ENCODE data around the gene SMAD6.

The SMAD6 gene

DNA sequence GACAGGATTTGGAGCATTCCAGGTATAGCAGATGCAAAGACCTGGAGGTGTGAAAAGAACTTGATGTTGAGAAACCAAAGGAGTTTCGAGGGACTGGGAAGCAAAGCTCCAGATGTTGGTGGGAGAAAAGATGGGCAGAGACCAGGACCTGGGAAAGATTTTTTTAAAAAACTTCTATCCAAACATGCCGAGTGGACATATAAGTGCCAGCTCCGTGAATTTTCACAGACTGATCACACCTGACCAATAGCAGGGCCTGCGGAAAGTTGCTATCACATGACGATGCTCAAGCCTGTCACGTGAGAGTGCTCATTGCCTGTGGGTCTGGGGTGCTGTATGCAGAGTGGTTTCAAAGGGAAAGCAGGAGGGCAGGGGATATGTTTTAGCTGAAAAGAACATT, 19.9 kb downstream of the SMAD6 start:
- no peak for DNase-seq

DNA sequence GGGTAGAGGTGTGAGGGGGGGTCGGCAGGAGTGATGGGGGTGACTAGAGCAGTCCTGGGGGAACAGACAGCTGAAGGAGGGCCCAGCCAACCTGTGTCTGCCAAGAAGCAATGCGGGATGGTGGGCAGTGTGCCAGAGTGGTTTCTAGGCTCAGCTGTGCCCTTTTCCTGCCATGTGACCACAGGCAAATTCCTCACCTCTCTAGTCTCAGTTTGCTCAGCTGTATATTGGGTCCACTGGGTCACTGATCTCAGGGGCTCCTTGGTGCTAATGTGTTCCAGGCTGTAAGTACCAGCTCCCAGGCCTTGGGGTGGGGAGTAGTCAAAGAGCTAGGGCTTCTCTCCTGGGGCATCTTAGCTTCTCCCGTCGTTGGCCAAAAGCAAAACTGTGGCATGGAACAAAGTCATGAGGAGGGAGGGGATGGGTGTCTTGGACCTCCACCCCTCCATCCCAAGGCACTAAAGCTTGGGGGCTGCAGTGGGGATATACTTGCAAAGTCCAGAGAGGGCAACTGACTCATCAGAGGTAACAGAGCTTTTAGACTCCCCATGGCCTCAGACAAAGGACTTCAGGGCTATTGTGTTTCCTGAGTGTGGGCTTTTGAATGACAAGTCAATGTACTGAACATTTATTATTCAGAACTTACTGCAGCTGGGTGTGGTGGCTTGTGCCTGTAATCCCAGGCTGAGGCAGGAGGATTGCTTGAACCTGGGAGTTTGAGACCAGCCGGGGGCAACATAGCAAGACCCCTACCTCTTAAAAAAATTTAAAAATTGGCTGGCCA, 20.9 kb downstream of the SMAD6 start:
- DNase-seq = no peak

DNA sequence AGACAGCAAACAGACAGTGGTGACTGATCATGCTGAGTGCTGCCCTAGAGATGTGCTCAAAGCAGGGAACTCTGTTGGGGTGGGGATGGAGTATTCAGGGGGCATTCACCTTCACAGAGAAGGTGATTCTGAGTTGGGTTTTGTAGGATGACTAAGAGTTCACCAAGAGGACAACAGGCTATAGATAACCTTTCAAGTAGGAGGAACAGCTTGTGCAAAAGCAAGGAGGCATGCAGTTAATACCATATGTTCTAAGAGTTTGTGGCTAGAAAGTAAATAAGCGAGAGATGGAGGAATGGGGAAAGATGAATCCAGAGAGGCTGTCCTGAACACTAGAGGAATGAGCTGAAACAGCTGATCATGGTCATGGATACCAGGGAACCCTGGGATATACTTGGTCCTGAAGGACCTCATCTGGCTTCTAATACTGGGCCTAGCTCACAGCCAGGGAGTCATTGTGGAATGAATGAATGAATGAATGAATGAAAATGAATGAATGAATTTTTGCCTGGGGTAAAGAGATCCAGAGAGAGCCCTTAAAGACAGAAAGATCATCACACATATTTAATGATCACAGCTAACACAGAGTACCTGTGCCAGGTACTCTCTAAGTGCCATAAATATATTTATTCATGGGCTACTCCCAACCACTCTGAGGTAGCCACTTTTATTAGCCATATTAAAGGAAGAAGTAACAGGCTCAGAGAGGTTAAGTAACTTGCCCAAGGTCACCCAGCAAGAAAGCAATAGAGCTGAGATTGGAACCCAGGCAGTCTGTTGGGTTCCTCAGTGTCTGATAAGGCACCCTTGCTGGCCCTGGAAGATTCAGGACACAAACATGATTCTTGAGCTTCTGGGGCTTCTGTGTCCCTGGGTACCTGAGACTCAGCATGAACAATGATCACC, 22.0 kb downstream of the SMAD6 start:
- no peak for DNase-seq

DNA sequence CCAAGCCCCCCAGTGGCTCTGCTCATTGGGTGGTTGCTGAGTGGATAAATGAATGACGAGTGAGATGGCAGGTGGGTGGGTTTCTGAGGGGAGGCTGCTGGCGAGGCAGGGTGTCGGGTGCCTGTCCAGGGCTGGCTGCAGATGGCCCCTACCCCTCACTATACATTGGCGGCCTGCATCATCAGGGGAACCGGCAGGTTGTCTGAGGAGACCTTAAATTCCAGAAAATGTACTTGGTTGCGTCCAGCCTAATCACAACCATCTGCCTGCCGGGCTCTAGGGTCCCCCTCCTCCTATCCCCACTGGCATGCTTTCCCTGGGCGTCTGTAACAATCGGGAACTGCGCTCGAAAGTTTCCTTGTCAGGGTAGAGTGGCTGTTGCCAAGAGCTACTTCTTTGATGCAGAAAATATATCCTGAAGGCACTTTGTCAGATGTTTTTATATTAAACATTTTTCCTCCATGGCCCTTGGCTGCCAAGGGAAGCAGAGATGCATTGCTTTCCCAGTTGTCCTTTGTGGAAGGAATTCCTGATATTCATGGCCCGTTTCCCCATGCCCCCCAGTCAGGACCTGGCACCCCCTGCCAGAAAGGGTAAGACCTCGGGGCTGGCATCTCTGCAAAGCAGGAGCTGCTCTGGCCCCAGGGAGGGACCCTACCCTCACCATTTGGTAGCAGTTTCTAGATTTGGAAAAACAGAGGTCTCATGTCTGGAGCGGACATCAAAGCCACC, 22.9 kb downstream of the SMAD6 start:
- DNase-seq = no peak

DNA sequence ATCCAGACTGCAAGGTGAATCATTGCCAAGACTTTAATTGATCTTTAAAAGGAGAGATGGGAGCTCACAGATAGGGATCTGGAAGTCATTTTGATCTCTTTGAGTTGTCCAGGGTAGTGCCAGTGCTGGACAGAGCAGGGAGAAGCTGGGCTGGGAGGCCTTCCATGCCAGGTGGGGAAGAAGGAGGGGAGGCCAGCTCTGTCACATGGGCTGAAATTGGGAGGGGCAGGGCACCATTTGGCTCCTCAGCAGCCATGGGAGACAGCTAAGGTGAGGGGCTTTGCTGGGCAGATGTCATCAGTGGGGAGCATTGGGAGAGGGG, 23.4 kb downstream of the SMAD6 start:
- DNase-seq = no peak

DNA sequence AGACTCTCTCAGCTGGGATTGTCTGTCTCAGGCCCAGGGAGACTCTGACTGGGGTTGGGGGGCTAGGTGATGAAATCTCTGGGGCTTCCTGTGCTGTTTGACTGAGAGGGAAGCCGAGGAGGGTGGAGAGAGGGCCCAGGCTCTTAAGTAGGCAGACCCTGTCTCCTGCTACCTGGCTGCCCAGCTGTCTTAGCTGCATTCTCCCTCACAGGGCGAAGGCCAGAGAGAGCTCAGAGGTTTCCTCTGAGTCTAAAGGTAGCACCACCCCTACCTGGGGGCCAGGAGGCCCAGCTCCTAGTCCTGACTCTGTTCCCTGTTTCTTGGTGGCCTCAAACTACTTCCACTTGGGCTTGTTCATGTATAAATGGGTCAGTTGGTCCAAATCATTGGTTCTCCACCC, 24.4 kb downstream of the SMAD6 start:
- DNase-seq = no peak

DNA sequence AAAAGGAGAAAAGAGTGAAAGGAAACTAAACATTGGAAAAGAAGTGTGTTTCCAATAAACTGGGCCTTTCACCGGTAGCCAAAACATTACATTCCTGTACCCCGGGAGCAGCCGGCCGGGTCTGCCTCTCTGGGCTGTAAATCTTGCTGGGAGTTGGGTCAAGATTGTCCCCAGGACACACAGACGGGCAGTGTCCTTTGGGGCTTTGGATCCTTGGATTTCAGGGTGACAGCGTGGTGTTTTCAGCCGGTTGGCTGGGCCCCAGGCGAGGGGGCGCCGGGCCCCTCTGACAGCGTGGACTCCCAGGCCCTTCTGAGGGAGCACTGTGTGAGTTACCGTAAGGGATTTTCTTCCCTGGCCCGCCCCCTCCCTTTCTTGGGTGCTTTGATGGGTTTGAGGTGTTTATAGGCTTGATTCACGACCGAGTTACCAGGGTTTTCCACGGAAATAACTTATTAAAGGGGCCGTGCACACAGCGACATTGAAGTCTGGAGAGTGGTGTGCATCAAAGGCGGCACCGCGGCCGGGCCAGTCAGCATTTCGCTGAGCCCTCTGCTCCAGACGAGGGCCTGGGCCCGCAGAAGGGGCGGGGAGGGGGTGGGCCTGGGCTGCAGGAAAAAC, 27.4 kb downstream of the SMAD6 start:
- no peak for DNase-seq

DNA sequence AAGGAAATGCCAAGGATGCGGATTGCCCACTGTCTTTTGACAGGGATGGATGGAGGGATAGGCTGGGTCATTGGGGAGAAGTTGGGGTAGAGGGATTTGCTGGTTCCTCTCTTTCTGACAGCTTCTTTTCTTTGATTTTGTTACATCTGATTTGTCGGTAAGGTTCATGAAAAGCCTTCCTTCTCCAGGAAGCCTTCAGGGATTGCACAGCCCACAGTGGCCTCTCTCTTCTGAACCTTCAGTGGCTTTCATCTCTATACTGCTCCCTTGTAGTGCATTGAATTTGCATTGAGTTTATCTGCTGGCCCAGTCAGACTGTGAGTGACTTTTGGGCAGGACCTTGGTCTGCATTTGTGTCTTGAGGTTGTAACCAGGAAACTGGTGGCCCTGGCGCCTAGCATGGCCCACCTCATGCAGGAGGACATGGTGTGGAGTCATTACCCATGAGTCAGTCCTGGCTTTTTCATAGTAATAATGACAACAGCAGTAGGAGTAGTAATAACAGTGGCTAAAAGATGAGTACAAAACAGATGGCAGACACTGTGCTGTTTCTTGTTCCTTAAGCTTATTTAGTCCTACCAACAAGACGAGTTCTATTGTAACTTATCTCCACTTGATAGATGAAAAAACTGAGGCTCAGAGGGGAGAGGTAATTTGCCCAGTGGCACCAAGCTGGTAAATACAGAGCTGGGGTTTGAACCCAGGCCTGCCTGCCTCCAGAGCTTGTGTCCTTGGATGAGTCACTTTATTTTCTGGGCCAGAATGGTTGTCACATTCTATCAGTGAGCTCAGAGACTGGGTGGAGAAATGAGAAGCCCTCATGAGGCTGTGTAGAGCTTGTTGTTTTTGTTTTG, 28.4 kb downstream of the SMAD6 start:
- no peak for DNase-seq

DNA sequence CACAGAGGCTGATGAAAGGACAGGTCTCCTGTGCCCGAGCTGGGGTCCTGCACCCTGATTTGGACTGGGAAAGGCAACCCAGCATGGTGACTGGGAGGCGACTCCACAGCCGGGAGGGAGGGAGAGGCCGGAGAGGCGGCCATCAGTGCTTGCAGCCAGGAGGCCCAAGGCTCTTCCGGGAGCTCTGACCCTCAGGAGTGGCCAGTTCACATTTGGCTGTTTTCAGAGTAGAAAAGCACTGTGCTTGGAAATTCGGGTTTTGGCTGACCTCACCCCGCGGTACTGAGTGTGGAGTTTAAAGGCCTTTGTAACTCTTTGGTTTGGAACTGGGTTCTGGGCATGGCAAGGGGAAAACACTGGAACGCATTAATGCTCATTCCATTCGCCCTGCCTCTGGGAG, 31.9 kb downstream of the SMAD6 start:
- DNase-seq = no peak

DNA sequence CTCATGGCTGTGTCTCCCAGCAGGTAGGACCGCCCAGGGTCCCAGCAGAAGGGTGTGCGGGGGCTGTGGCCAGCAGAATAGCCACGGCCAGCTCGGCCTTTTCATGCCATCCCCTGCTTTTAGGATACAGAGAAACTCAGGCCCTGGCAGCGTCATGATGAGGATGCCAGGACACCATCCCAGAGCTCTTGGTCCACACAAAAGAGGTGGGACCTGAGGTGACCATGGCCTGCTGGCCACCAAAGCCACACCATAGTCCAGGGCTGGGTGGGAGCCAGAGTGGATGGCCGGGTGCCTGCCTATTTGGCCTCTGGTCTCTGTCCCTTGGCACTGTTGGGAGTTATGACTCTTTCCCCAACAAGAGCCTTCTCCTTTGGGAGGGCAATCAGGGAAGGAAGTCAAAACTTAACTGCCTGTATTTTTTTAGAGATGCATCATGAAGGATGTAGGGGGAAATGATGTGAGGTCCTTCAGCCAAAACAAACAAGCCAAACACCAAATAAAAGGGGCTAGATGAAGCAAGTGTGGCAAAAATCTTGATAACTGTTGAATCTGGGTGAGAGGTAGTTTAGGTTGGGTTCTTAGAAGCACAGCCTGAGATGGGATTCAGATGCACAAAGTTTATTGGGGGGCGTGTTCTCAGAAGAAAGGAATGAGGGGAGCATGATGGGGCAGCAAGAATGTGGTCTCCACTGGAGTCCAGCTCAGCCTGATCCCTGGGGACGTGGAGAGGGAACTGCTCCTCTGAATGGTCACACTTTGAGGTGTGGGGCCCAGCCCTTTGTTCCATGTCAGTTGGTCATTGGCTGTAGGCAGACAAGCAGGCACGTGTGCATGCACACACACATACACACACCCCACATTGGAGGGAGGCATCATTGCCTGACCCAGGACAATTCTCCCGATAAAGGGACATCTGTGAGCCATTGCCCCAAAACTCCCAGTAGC, 33.2 kb downstream of the SMAD6 start:
- no peak for DNase-seq

DNA sequence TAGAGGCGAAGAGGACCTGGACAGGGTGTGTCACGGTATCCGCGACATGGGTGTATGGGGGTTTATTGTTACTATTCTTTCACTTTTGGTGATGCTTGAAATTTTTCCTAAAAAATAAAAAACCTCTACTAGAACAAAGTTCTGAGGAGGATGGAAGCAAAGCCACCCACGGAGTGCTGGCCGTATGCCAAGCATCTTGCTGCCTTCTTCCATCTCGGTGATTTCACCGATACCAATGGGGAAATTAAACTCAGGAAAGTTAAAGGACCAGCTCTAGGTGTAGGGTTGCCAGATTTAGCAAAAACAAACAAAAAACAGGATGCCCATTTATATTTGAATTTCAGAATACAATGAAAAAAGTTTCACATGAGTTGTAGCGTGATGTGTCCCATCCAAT, 33.9 kb downstream of the SMAD6 start:
- no peak for DNase-seq

DNA sequence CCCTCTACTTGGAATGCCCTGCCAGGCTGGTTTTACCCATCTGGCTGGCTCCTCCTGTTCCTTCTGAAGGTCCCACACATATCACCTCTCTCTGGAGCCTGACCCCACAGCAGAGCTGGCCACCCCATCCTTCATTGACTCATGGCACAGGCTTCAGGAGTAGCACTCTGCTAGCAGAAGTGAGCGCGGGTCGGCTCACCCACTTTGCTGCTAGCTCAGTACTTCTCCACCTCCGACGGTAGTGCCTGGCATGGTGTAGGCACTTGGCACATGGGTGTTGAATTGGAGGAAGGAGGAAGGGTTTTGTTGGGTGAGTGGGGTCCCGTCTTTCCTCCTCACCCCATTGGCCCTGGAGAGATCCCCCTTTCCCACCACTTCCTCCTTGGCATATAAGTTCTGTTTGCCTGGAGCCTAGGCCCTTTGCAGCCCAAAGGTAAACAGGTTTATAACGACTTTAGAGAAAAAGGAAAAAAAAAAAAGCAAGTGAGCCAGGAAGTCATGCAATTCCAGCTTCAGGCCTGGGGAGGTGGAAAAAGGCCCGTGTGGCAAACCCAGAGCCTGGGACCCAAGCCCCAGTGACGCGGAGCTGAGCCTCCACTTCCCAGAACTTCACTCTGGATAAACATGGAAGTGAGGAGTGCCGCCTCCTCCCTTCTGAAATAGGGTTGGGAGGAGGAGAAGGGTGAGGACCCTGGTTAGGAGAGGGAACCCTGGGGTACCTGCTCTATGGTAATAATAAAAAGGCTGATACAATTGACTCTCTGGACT, 35.4 kb downstream of the SMAD6 start:
- DNase-seq = no peak

DNA sequence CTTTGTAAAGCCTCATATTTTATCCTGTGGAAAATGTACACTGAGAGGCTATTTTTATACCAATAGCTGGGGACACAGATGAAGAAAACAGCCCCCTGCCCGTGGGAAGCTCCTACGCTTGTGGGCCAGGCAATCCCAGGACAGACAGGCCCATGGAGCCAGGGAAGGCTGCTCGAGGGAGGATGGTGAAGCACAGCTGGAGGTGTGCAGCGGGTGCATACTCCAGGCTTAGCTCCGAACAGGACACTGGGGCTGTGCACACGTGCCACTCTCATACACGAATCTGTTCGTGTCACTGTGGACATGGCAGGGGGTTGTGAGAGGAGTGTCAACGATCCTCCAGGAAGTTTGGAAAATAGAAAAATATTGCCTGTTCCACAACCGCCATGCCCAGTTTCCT, 36.1 kb downstream of the SMAD6 start:
- DNase-seq = no peak

DNA sequence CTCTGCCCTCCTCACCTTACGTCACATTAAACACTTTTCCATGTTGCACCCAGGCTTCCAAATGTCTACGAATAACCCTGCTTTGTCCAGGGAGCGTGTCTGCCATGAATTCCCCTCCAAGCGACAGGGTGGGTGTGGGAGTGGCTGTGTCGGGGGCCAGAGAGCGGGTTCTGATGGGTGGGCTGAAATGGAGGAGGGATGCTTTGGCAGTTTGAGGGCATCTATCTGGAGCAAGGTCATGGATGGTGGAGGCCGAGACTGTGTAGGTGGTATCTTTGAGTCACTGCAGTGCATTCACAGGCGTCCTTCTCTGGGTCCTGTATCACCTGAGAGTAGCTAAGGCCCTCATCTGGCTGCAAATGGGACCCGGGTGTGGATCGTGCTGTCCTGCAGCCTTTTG, 36.6 kb downstream of the SMAD6 start:
- no peak for DNase-seq

DNA sequence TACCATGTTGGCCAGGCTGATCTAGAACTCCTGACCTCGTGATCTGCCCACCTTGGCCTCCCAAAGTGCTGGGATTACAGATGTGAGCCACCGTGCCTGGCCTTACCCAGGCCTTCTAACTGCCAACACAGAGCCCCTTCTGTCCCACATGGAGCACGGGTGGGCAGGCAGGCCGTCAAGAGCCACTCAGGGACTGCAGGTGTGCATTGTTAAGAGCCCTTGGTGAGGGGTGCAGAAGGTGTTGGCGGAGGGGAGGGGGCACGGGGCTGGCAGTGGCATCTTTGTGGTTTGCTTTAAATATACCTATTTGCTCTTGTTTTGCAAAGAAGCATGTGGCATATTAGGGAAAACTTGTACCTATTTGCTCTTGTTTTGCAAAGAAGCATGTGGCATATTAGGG, 37.3 kb downstream of the SMAD6 start:
- no peak for DNase-seq

DNA sequence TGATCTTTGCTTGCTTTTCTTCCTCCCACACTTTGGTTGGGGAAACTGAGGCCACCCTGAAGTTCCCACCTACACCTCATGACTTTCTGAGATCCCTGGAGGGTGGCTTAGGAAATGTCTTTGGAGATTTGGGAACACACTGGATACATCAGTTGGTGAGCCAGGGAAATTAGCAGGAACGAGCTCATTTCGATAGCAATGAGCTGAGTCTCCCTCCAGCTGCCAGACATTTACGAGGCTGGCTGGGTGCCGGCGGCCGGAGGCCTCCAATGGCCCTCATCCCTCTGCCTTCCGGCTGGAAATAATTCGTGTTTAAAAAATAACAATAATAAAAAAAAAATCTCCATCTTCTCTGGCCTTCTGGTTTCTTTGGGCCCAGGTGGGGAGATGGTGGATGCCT, 38.8 kb downstream of the SMAD6 start:
- DNase-seq = no peak

DNA sequence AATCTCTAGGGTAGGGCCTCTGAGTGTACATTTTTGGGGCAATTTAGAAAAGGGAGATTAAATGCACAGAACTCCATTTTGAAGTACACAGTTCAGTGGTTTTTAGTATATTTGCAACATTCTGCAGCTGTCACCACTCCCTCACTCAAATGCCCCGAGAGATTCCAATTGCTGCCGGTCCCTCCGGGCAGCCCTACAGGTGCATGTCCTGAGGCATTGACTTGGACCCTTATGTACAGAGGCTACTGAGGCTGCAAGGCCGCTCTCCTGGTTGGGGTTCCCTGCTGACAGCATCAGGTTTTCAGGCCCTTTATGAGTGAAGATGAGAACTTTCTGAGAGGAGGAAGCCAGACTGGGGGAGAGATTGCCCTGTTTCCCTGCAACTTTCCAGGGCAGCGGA, 39.6 kb downstream of the SMAD6 start:
- DNase-seq = no peak

DNA sequence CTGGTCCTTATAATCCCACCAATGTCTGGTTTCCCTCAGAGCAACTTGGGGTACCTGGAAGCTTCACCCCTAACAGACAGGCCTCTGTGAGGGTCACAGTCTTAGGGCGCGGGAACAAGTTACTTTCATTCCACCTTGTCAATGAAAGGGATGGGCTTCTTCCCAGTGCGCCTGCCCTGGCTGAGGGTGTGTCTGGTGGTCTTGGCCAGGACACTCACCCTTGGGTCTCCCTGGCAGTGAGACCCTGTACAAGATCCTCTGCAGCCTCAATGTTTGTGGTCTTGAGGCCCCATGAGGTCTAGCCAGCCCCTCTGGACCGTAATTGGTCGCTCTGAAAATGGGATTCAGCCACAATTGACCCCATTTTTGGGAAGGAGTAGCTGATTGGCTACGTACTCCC, 40.2 kb downstream of the SMAD6 start:
- DNase-seq = no peak

DNA sequence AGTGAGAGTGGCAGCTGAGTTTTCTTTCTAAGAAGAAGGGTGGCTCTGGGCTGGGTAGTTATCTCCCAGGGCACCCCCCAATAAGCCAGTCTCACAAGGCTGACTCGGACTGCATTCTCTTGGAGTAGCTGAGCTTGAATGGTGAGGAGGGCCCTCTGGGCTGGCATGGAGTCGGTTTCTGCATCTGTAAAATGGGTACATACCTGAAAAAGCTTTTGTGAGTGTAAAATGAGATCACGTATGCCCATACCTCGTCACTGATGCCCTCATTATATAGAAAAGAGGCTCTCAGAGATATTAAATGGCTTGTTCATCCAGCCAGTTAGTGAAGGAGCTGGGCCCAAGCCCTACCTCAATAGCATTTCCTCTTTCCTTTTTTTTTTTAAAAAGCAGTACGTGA, 41.2 kb downstream of the SMAD6 start:
- DNase-seq = no peak
